HG03108 (cell line): ENCODE results near the gene PAQR5.
"Not testable (repeated sequence)": the region's sequence is repeated elsewhere in the genome, so short reads cannot be mapped to it uniquely, and the experiment has no call there.

ENCODE experiments used
- ATAC-seq: cut with Tn5 transposase; IDR thresholded peaks from one replicate; pipeline ENCODE4 v1.9.1; 2021; ENCODE audit warnings: moderate library complexity; ENCODE audit not compliant: unreplicated experiment

Gene PAQR5

DNA sequence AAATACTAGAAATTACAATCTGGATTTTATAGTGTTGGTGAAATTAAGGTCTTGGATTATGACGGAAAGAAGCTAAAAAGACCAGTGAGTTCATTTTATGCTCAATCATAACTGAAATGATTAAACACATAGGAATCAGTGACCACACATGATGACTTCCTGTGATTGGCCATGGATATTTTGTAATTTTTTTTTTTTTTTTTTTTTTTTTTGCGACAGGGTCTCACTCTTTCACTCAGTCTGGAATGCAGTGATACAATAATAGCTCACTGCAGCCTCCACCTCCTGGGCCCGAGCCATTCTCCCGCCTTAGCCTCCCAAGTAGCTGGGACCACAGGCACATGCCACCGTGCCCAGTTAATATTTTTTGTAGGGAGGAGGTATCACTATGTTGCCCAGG is 47.4 kb downstream of the PAQR5 start:
- no peak for ATAC-seq

DNA sequence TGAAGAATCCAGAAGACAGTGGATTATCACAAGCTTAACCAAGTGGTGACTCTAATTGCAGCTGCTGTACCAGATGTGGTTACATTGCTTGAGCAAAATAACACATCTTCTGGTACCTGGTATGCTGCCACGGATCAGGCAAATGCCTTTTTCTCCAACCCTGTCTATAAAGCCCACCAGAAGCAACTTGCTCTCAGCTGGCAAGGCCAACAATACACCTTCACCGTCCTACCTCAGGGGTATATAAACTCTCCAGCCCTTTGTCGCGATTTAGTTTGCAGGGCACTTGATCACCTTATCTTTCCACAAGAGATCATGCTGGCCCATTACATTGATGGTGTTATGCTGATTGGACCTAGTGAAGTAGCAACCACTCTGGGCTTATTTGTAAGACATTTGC is 52.6 kb downstream of the PAQR5 start:
- no peak for ATAC-seq

GRCh38 chr15:69351884-69352283 is 53.2 kb downstream of the PAQR5 start:
- ATAC-seq = no peak

DNA sequence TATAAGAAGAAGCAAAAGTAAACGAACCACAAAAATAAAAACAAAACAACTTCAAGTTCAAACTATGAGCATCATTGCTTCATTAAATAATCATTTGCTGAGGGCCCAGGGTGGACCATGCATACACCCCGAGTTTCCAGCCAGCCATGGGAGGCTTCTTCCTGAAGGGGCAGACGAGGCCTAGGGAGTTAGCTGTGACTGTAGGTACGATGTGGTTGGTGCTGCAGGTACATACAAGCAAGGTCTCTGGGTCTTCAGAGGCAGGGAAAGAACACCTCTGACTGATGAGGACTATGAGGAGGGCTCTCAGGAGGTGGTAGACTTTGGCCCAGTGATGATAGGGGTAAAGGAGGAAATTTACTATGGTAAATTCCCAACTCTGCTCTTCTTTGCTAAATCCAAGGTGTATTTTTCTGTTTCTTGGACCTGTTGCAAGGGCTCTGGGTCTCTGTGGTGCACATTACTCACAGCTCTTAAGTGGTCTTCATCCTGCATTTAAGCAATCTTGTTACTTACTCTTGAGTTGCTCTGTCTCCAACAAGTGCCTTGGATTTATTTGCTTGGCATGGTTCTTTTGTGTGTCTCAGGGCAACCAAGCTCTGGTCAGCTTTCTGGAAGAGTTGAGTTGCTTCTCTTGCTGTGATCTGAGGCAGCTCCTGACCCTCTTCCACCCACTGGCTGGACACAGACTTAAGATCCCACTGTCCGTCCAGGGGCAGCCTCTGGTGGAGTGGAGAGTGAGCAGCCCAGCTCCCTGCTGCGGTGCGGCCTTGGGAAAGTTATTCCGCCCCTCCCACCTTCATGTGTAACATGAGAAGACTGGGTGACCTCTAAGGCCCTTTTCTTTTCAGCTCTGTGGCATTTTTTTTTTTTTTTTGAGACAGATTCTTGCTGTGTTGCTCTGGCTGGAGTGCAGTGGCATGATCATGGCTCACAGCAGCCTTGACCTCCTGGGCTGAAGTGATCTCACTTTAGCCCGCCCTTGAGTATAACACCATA is 59.4 kb downstream of the PAQR5 start:
- ATAC-seq = no peak

- no peak for ATAC-seq
Measured at GRCh38 chr15:69358850-69359249, 60.1 kb downstream of the PAQR5 start.

DNA sequence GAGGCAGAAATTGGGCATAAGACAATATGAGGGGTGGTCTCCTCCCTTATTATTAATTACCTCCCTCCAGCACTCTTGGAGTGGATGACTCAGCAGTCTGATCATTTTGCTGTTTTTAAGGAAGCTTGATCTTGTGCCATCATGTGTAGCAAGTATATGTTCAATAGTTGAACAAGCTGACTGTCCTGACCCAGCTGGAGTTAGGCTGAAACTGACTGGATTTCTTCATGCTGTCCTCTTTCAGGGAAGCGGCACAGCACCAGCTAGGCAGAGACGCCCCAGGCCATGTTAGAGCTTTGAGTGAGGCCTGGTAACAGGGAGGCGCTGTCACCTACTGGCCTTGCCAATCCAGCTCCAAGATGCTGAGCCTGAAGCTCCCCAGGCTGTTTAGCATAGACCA is 61.0 kb downstream of the PAQR5 start:
- no peak for ATAC-seq

DNA sequence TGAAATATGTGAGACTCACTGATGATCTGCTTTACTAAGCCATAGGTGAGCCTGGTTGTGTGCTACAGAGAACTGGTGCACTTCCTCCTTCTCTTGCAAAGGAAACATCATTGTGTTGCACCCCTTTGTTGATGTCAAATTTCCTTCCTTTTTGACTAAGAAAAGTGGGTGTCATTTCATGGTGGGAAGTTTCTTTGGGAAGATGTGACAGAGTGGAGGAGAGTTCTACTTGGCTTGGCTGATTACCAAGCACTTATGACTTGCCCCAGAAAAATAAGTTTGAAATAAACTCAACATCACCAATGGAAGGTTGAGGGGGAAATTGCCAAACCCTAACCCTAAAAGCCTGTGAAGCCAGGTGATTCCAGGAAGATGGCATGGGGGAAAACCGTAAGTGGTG is 61.9 kb downstream of the PAQR5 start:
- ATAC-seq = no peak

GRCh38 chr15:69367236-69367635 is 68.5 kb downstream of the PAQR5 start:
- no peak for ATAC-seq

DNA sequence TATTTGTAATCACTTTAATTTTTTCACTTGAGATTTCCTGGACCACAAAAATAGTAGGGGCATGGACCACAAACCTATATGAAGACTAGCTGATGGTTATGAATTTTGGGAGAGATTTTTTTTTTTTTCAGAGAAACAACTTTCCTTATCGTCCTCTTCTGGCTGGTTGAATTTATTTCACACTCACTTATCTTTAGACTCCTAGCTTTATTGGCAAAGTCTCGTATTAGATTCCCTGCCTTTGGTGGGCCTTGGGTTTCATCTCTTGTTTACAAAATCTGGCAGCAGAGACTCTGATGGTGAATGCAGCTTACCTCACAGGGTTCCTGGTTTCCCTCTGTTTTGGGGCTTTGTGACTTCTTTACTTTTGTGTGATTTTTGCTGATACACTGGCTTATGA is 70.9 kb downstream of the PAQR5 start:
- no peak for ATAC-seq

- no peak for ATAC-seq
Measured at GRCh38 chr15:69373406-69373805, 74.7 kb downstream of the PAQR5 start.

GRCh38 chr15:69375151-69375790 is 76.6 kb downstream of the PAQR5 start:
- no peak for ATAC-seq

GRCh38 chr15:69377216-69377970 is 78.7 kb downstream of the PAQR5 start:
- ATAC-seq = no peak

GRCh38 chr15:69380100-69380725 is 81.5 kb downstream of the PAQR5 start:
- no peak for ATAC-seq

DNA sequence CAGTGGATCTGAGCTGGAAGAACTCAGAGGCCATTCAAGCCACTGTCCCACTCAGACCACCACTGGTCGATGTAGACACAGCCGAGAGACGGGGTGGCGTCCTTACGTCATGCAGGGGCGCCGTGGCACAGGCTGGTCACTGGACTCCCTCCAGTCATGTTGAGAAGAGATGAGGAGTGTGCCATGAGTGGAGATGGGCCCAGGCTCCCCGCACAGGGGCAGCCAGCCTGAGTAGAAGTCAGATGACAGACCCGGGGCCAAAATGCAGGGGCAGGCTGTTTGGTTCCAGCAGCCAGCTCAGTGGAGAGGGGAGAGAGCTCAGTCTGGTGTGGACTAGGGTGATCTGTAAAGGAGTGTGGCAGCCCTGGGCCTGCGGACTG is 82.0 kb downstream of the PAQR5 start:
- no peak for ATAC-seq

DNA sequence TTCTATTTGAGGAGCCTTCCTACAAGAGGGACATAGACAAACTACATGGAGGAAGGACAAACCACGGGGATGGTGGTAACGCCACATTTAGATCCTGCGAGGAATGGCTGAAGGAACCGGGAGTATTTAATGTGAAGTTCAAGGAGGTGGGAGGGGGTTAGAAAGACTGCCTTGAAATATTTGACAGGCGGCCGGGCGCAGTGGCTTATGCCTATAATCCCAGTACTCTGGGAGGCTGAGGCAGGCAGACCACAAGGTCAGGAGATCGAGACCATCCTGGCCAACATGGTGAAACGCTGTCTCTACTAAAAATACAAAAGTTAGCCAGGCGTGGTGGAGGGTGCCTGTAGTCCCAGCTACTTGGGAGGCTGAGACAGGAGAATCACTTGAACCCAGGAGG is 83.5 kb downstream of the PAQR5 start:
- ATAC-seq = not testable (repeated sequence)

DNA sequence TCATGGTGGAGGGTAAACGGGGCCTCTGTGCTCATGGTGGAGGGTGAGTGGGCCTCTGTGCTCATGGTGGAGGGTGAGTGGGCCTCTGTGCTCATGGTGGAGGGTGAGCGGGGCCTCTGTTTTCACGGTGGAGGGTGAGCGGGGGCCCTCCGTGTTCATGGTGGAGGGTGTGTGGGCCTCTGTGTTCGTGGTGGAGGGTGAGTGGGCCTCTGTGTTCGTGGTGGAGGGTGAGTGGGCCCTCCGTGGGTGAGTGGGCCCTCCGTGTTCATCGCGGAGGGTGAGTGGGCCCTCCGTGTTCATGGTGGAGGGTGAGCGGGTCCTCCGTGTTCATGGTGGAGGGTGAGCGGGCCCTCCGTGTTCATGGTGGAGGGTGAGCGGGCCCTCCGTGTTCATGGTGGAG is 85.4 kb downstream of the PAQR5 start:
- not testable (repeated sequence) for ATAC-seq

GRCh38 chr15:69384626-69385598 is 86.2 kb downstream of the PAQR5 start:
- ATAC-seq = no peak

DNA sequence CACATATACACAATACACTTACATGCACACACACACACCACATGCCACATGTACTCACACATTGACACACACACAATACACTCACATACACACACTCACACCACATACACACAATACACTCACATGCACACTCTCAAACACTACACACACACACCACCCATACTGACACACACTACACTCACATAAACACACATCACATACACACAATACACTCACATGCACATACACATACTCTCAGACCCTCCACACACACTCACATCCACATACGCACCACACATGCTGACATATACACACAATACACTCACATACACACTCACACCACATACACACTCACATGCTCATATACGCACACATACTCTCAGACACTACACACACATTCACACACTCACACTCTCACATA is 87.1 kb downstream of the PAQR5 start:
- no peak for ATAC-seq

- no peak for ATAC-seq
Measured at GRCh38 chr15:69386284-69386683, 87.6 kb downstream of the PAQR5 start.

- ATAC-seq = no peak
Measured at GRCh38 chr15:69388260-69388705, 89.6 kb downstream of the PAQR5 start.
